Coronary artery (tissue), 2 donors: ENCODE results near the gene ZNF775.

Experiments used
- DNase-seq: peaks from one replicate; pipeline ENCODE4 v3.0.0-alpha.2; 2017; ENCODE audit warnings: low spot score
- H3K27ac ChIP-seq, 2 donors: fragments of 200-600 bp; sonication (generic); one replicate each; pipeline ENCODE4 v1.5.1; 2016 to 2019
- H3K4me3 ChIP-seq: fragments of 200-600 bp; sonication (generic); 2 replicates; pipeline ENCODE4 v1.5.1; 2016; ENCODE audit warnings: mild to moderate bottlenecking, moderate library complexity
- TF ChIP-seq, protein P1 (sequence below): fragments of 200-600 bp; sonication (generic); IDR thresholded peaks from one replicate; pipeline ENCODE4 v1.5.1; 2019; ENCODE audit warnings: antibody characterized with exemption

ZNF775 gene

DNA sequence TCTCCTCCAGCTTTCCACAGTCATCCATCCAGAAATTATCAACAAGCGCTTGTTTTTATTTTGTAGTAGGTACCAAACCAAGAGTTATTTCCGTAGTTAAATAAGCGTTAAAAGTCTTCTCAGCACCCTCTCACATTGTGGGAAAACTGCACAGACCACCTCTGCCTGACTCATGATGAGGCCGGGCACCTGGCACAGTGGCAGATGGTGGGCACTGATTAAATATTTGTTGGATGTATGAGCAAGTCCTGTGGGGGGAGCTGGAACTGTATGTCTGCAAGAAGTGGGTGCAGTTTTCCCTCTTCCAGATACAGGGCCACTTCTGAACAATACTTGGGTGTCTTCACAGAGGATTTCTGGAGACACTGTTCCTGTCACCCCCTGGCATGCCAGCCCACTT is 15.8 kb upstream of the ZNF775 start:
- DNase-seq = no peak
- H3K4me3 ChIP-seq = no peak overlapping the region
- TF ChIP-seq, protein P1, sequence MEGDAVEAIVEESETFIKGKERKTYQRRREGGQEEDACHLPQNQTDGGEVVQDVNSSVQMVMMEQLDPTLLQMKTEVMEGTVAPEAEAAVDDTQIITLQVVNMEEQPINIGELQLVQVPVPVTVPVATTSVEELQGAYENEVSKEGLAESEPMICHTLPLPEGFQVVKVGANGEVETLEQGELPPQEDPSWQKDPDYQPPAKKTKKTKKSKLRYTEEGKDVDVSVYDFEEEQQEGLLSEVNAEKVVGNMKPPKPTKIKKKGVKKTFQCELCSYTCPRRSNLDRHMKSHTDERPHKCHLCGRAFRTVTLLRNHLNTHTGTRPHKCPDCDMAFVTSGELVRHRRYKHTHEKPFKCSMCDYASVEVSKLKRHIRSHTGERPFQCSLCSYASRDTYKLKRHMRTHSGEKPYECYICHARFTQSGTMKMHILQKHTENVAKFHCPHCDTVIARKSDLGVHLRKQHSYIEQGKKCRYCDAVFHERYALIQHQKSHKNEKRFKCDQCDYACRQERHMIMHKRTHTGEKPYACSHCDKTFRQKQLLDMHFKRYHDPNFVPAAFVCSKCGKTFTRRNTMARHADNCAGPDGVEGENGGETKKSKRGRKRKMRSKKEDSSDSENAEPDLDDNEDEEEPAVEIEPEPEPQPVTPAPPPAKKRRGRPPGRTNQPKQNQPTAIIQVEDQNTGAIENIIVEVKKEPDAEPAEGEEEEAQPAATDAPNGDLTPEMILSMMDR = no peak
- no peak overlapping the region for H3K27ac ChIP-seq

DNA sequence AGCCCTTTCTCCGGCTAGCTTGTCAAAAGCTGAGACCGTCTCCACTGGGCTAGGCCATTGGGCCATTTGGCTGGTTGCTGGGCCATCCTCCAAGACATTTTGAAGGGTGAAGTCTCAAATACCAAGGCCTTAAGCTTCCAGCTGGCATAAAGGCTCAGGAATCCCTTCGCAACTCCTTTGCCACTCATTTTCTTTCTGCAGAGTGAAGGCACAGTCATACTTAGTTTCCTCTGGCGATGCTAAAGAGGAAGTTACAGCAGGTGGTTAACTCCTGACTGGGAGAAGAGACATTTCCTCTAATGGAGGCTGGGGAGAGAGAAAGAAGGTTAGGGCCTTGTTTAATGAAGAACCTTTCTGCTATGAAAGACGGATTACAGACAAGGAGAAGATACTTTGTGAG is 15.3 kb upstream of the ZNF775 start:
- Histone ChIP-seq H3K27ac (no peak overlapping the region), H3K4me3 (no peak overlapping the region)
- TF ChIP-seq, protein P1 = no peak
- no peak for DNase-seq

DNA sequence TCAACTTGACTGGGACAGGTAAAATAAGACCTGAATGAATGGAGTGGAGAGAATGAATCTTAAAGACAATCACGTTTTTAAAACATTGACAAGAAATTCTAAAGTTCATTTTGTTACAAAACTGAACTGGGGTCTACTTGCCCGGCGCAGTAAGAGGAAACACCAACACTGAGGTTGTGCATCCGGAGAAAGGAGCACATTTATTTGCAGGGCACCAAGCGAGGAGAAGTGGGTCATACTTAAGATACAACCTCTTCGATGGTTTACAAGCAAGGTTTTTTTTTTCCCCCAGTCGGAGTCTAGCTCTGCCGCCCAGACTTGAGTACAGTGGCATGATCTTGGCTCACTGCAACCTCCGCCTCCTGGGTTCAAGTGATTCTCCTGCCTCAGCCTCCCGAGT is 13.9 kb upstream of the ZNF775 start:
- H3K27ac ChIP-seq = no peak overlapping the region

DNA sequence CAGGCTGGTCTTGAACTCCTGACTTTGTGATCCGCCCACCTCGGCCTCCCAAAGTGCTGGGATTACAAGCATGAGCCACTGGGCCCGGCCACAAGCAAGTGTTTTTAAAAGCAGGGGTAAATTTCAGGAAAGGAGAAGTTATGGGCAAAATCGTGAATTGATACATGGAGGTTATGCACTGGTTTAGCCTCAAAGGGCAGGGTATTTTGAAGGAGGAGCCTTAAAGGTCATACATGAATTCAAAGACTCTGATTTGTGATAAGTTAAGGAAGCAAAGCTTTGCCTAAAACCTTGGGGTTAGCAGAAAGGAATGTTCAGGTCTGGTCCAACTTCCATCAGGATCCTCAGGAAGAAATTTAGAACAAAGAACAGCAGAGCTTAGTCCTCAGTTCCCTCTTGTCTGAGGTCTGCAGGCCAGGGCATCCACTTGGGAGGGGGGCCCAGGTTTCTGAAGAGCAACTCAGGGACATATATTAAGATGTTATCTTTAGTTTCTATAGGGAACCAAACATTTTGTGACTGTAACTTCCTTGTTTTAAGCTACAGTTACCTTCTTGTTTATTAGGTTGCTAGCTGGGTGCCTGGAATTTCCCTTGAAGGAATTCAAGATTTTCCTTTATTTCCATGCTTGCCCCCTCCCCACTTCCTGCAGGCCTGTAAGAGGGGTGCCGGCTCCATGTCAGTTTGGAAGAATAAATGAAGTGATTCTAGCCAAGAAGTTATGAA is 13.3 kb upstream of the ZNF775 start:
- no peak overlapping the region for H3K27ac ChIP-seq
- DNase-seq = no peak
- H3K4me3 ChIP-seq = no peak overlapping the region
- TF ChIP-seq, protein P1 = no peak

More for the DNA sequence above, 13.9 kb upstream of the ZNF775 start:
- no peak overlapping the region for H3K4me3 ChIP-seq
- DNase-seq = no peak
- TF ChIP-seq, protein P1 = no peak

DNA sequence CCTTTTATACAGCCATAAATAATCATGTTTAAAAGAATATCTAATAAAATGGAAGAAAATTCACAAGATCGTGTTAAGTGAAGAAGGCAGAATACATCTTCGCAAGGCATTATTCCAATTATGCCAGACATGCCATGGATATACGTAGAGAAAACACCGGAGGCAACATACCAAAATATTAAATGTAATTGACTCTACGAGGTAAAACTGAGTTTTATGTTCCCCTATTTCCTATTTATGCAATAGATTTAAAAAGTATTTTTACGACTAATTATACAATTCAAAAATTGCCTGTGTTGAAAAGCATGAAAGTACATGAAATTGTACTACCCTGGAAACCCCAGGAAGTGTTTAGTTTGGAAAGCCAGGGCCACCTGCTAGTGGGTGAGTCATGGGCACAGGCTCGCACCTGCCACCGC is 11.4 kb upstream of the ZNF775 start:
- DNase-seq = no peak
- Histone ChIP-seq H3K27ac (peak overlapping the region; percentile 95 to 99), H3K4me3 (peak overlapping the region; percentile 99)
- TF ChIP-seq, protein P1 = no peak

DNA sequence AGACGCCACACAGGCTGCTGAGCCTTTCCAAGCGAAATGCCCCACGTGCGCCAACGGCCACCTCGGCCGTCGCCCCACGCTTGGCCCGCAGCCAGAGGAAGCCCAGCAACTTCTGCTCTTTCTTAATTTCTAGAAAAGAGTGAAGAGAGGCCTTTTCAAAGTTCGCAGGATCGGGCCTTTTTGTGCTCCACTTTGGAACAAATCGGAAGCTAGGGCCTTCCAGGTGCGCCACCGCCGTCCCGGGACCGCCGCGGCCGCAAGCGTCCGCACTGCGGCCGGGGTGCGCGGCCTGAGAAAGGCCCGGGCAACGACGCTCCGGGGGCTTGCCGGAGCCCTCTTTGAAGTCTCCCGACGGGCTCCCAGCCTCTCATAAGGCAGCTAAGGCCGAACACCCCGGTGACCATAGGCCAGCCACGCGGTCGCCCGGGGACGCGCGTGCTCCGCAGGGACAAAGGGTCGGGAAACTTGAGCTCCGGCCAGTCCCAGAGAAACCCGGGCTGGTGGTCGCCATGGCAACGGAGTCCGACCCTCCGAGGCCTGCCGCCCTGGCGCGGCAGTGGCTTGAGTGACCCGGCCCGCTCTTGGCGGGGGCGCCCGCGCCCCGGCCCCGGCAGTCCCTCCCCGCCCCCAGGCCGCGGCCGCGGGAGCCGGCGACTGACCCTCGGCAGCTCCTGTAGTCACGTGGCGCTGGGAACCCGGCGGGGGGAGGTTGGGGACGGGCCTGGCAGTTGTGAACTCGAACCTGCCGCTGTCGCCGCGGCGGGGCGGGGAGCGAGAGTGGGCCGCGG is 10.8 kb upstream of the ZNF775 start, which contains the start of gene REPIN1:
REPIN1 (plus strand) TSS at position 727 of the 788 bp plus-strand sequence. CDS start 890 bp downstream, outside the sequence.
- TF ChIP-seq, protein P1 = no peak
- peak within 1 kb of the TSS; percentile 95 to 99 for H3K27ac ChIP-seq
- peak within 1 kb of the TSS; percentile 99 for H3K4me3 ChIP-seq
- DNase-seq = peak; percentile 95
